ENCODE results near the gene LINGO3. TPM values are rescaled to one million over a fixed set of nuclear protein-coding genes. Genes with fewer than 3 reads are reported as not detected.
A peak's percentile ranks its signal among the peaks of the same experiment; 100 is the strongest.

Gene LINGO3
- total RNA-seq, 3 donors from 2014 or later = not detected

GRCh38 chr19:2294687-2295335 lies 13.1 kb downstream of the LINGO3 start:
- H3K36me3 ChIP-seq (ENCODE audit: low read depth) = no peaks in the 10 kb centered on the region
- no peak overlapping the region for H3K4me3 ChIP-seq
- H3K4me1 ChIP-seq (ENCODE audit: low read depth) = peaks cover 16% of the 10 kb centered on the region
- no peaks in the 10 kb centered on the region for H3K9me3 ChIP-seq
- DNase-seq (peak in 1 of 3 donors; percentile 28), ATAC-seq (peak; percentile 16)
- no peak for TF ChIP-seq CTCF (IDR thresholded peaks at IDR 0.05)
- intact Hi-C loops (cut with DNase I, micrococcal nuclease) = no loop called here

GRCh38 chr19:2291185-2291751 lies 16.7 kb downstream of the LINGO3 start:
- intact Hi-C loops (cut with DNase I, micrococcal nuclease) = no loop called here
- H3K4me1 ChIP-seq (ENCODE audit: low read depth) = peaks cover 21% of the 10 kb centered on the region
- ATAC-seq (no peak), DNase-seq (no peak)
- no peak overlapping the region for H3K4me3 ChIP-seq
- H3K9me3 ChIP-seq = no peaks in the 10 kb centered on the region
- no peaks in the 10 kb centered on the region for H3K36me3 ChIP-seq (ENCODE audit: low read depth)
- no peak for TF ChIP-seq CTCF (IDR thresholded peaks at IDR 0.05)

GRCh38 chr19:2290441-2291184 lies 17.3 kb downstream of the LINGO3 start:
- intact Hi-C loops (cut with DNase I, micrococcal nuclease) = no loop called here
- TF ChIP-seq CTCF (IDR thresholded peaks at IDR 0.05) = no peak
- Histone ChIP-seq H3K9me3 (no peaks in the 10 kb centered on the region), H3K4me1 (ENCODE audit: low read depth) (peaks cover 21% of the 10 kb centered on the region), H3K4me3 (no peak overlapping the region), H3K36me3 (ENCODE audit: low read depth) (no peaks in the 10 kb centered on the region)
- DNase-seq = no peak
- ATAC-seq = peak; percentile 40

- no peaks in the 10 kb centered on the region for H3K36me3 ChIP-seq (ENCODE audit: low read depth)
- peaks cover 21% of the 10 kb centered on the region for H3K4me1 ChIP-seq (ENCODE audit: low read depth)
- DNase-seq = peak in 2 of 3 donors; percentile 35 to 57
- no peaks in the 10 kb centered on the region for H3K9me3 ChIP-seq
- no peak for TF ChIP-seq CTCF (IDR thresholded peaks at IDR 0.05)
- peak overlapping the region; percentile 9 for H3K4me3 ChIP-seq
- peak; percentile 69 for ATAC-seq
- intact Hi-C loops (cut with DNase I, micrococcal nuclease) = no loop called here
Measured at GRCh38 chr19:2289714-2290435, 18.1 kb downstream of the LINGO3 start.

- no peak for TF ChIP-seq CTCF (IDR thresholded peaks at IDR 0.05)
- ATAC-seq (peak; percentile 10), DNase-seq (no peak)
- Histone ChIP-seq H3K4me1 (ENCODE audit: low read depth) (peaks cover 21% of the 10 kb centered on the region), H3K4me3 (no peak overlapping the region), H3K36me3 (ENCODE audit: low read depth) (no peaks in the 10 kb centered on the region), H3K9me3 (no peaks in the 10 kb centered on the region)
- intact Hi-C loops (cut with DNase I, micrococcal nuclease) = no loop called here
Measured at GRCh38 chr19:2288818-2289713, 18.9 kb downstream of the LINGO3 start.

Measured in mucosa of descending colon (tissue), 3 donors.